HEK293 (cell line): ENCODE data around the gene TUBGCP6.

Experiments
- CTCF ChIA-PET: fragments of 350-600 bp; formaldehyde crosslinking; extraction: SDS; loops from one replicate; lab custom pipeline; 2021; ENCODE audit warnings: antibody characterized with exemption; lab: Yijun Ruan, JAX
- POLR2A ChIA-PET: fragments of 300-600 bp; formaldehyde crosslinking; extraction: SDS; loops from one replicate; lab custom pipeline; 2020; ENCODE audit warnings: antibody characterized with exemption, inconsistent platforms; lab: Yijun Ruan, JAX
- H3K27ac ChIP-seq: fragments of 200-500 bp; sonication (Bioruptor generic); 2 replicates; pipeline ENCODE4 v1.5.1; 2014; ENCODE audit warnings: low read depth, low read length, control low read depth, inconsistent platforms; ENCODE audit errors: extremely low read depth
- H3K36me3 ChIP-seq, 2 experiments: fragments of 200-500 bp in 1 of 2; sonication (Bioruptor generic) in 1 of 2; 1 replicate in 1 of 2; 2 replicates in 1 of 2; pipeline ENCODE4 v1.5.1; 2014 to 2017; ENCODE audit warnings: inconsistent platforms in 2 of 2, low read length in 2 of 2; ENCODE audit not compliant: control insufficient read depth in 2 of 2, insufficient read depth in 1 of 2
- H3K4me1 ChIP-seq: fragments of 200-500 bp; sonication (Bioruptor generic); 2 replicates; pipeline ENCODE4 v1.5.1; 2014; ENCODE audit warnings: mild to moderate bottlenecking, low read length, inconsistent platforms; ENCODE audit not compliant: control insufficient read depth, insufficient read depth
- H3K4me3 ChIP-seq: 2 replicates; pipeline ENCODE4 v1.5.1; 2011; ENCODE audit warnings: low read depth, mild to moderate bottlenecking, control low read depth, low read length, moderate library complexity
- H3K9me3 ChIP-seq: fragments of 200-500 bp; sonication (Bioruptor generic); 2 replicates; pipeline ENCODE4 v1.5.1; 2014; ENCODE audit warnings: low read depth, low read length, inconsistent platforms; ENCODE audit not compliant: control insufficient read depth, insufficient read depth
- BCL11B ChIP-seq: fragments of 450-650 bp; formaldehyde crosslinking; IDR thresholded peaks from 2 replicates; pipeline ENCODE4 v1.5.1; 2016; ENCODE audit warnings: low read depth, missing biosample characterization, missing genetic modification characterization
- HOXC10 ChIP-seq: sonication (generic); formaldehyde crosslinking; IDR thresholded peaks from 2 replicates; pipeline ENCODE4 v1.8.1; 2023; ENCODE audit warnings: mild to moderate bottlenecking, missing genetic modification reagents
- MZF1 ChIP-seq: fragments of 450-650 bp; formaldehyde crosslinking; IDR thresholded peaks from 2 replicates; pipeline ENCODE4 v1.5.1; 2017; ENCODE audit warnings: missing biosample characterization, missing genetic modification characterization, borderline replicate concordance
- ZFP3 ChIP-seq: fragments of 450-650 bp; formaldehyde crosslinking; IDR thresholded peaks from 2 replicates; pipeline ENCODE4 v1.5.1; 2016; ENCODE audit warnings: low read depth, missing biosample characterization, missing genetic modification characterization
- ZNF132 ChIP-seq: fragments of 450-650 bp; formaldehyde crosslinking; IDR thresholded peaks from 2 replicates; pipeline ENCODE4 v1.5.1; 2017; ENCODE audit warnings: missing biosample characterization, missing genetic modification characterization, borderline replicate concordance
- ZNF146 ChIP-seq: fragments of 450-650 bp; formaldehyde crosslinking; IDR thresholded peaks from 2 replicates; pipeline ENCODE4 v1.5.1; 2016; ENCODE audit warnings: missing biosample characterization, missing genetic modification characterization
- ZNF16 ChIP-seq: fragments of 450-650 bp; formaldehyde crosslinking; IDR thresholded peaks from 2 replicates; pipeline ENCODE4 v1.5.1; 2016; ENCODE audit warnings: low read depth, missing biosample characterization, missing genetic modification characterization
- ZNF223 ChIP-seq: fragments of 450-650 bp; formaldehyde crosslinking; IDR thresholded peaks from 2 replicates; pipeline ENCODE4 v1.5.1; 2016; ENCODE audit warnings: missing biosample characterization, missing genetic modification characterization
- ZNF473 ChIP-seq: fragments of 450-650 bp; formaldehyde crosslinking; IDR thresholded peaks from 2 replicates; pipeline ENCODE4 v1.5.1; 2017; ENCODE audit warnings: missing biosample characterization, missing genetic modification characterization
- ZNF621 ChIP-seq: fragments of 450-650 bp; formaldehyde crosslinking; IDR thresholded peaks from 2 replicates; pipeline ENCODE4 v1.5.1; 2017; ENCODE audit warnings: missing biosample characterization, missing genetic modification characterization
- ZNF670 ChIP-seq: fragments of 450-650 bp; formaldehyde crosslinking; IDR thresholded peaks from 2 replicates; pipeline ENCODE4 v1.5.1; 2016; ENCODE audit warnings: missing biosample characterization, missing genetic modification characterization, low read depth
- TF ChIP-seq, protein P1 (sequence below): fragments of 450-650 bp; formaldehyde crosslinking; IDR thresholded peaks from 2 replicates; pipeline ENCODE4 v1.5.1; 2016; ENCODE audit warnings: missing biosample characterization, missing genetic modification characterization
- TF ChIP-seq, protein P2 (sequence below): fragments of 450-650 bp; formaldehyde crosslinking; IDR thresholded peaks from 2 replicates; pipeline ENCODE4 v1.5.1; 2017; ENCODE audit warnings: missing biosample characterization, missing genetic modification characterization
- TF ChIP-seq, protein P3 (sequence below): fragments of 450-650 bp; formaldehyde crosslinking; IDR thresholded peaks from 2 replicates; pipeline ENCODE4 v1.5.1; 2017; ENCODE audit warnings: missing biosample characterization, mild to moderate bottlenecking, missing genetic modification characterization, moderate library complexity
- TF ChIP-seq, protein P4 (sequence below): fragments of 450-650 bp; formaldehyde crosslinking; IDR thresholded peaks from 2 replicates; pipeline ENCODE4 v1.5.1; 2016; ENCODE audit warnings: missing biosample characterization, missing genetic modification characterization
- TF ChIP-seq, protein P5 (sequence below): fragments of 450-650 bp; formaldehyde crosslinking; IDR thresholded peaks from 2 replicates; pipeline ENCODE4 v1.5.1; 2017; ENCODE audit warnings: missing biosample characterization, missing genetic modification characterization
- TF ChIP-seq, protein P6 (sequence below): fragments of 450-650 bp; formaldehyde crosslinking; optimal IDR thresholded peaks from 2 replicates; pipeline ENCODE3; 2016; ENCODE audit warnings: missing biosample characterization, mild to moderate bottlenecking, missing genetic modification characterization

Gene TUBGCP6, protein sequence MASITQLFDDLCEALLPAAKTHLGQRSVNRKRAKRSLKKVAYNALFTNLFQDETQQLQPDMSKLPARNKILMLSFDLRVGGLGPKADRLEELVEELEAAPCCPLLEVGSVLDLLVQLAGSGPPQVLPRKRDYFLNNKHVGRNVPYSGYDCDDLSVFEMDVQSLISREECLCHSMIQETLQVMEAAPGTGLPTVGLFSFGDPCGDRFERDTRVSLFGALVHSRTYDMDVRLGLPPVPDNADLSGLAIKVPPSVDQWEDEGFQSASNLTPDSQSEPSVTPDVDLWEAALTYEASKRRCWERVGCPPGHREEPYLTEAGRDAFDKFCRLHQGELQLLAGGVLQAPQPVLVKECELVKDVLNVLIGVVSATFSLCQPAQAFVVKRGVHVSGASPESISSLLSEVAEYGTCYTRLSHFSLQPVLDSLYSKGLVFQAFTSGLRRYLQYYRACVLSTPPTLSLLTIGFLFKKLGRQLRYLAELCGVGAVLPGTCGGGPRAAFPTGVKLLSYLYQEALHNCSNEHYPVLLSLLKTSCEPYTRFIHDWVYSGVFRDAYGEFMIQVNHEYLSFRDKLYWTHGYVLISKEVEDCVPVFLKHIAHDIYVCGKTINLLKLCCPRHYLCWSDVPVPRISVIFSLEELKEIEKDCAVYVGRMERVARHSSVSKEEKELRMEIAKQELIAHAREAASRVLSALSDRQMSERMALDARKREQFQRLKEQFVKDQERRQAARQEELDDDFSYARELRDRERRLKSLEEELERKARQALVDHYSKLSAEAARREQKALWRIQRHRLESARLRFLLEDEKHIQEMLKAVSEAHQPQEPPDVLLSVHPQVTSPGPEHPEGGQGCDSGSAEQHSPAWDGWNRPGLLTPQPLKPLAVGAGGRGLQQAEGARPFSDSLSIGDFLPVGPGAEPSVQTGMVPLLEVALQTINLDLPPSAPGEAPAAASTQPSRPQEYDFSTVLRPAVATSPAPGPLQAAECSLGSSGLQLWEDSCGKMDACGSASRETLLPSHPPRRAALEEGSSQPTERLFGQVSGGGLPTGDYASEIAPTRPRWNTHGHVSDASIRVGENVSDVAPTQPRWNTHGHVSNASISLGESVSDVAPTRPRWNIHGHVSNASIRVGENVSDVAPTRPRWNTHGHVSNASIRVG (N-terminal part only)

DNA sequence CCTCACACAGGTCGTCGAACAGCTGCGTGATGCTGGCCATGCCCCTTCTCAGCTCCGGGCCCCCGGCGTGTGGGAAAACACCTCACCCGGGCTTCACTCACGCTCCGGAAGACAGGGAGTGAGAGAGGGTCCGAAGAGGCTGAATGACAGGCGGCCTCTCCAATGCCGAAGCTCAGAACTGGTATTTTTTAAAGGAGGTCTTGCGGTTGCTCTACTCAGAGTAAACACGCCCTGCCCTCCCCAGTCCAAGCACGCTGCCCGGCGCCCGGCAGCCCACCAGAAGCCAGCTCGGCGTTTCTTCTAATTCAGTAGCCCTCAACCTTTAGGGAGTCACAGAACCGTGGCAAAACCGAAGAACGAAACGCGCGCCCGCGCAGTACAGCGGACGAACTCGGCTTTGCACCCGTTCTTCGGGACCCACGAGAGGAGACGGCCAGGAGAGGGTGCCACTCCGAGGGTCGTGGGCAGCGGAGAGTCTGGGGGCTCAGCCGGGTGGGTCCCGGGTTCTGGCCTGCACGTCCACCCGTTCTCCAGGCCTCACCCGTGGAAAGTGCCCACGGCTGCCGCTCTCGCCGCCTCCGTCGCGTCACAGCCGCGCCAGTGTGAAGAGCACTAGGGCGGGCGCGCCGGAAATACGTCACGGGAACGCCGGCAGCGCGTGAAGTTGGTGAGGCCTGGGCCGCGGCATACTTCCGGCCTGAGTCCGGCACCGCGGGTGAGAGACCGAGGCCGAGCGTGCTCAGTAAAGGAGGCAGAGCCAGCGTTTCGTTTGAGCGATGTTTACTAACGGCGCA lies at the start of gene TUBGCP6:
TUBGCP6 (minus strand) TSS at position 604 of the 794 bp plus-strand sequence; CDS start at position 40, 564 bp downstream.
- H3K27ac ChIP-seq, result peak within 1 kb of the TSS; percentile 87
- H3K4me3 ChIP-seq, result peak within 1 kb of the TSS; percentile 97
- ChIA-PET POLR2A (interaction anchor here (0.6 to 2.2 kb wide), 14 partner anchors 11 to 382 kb away, joined by 3 to 7 read pairs (median 4); partner anchors contain the start of genes DENND6B, LMF2, NCAPH2 and PLXNB2), CTCF (interaction anchor here (0.7 to 2.0 kb wide), 5 partner anchors 12 to 97 kb away, joined by 3 to 13 read pairs (median 4); partner anchors contain the start of gene PLXNB2)
- peaks cover 14 to 51% of the 10 kb centered on the region in 2 experiments; a peak in 2 of 3 replicates for H3K36me3 ChIP-seq
- H3K4me1 ChIP-seq, result peaks cover 3% of the 10 kb centered on the region; the same call in 1 of the 2 replicates
- no peaks in the 10 kb centered on the region for H3K9me3 ChIP-seq
- TF ChIP-seq ZNF670 (tag by site-specific recombination) (no peak), MZF1 (tag by site-specific recombination) (no peak), ZNF16 (tag by site-specific recombination) (no peak), ZFP3 (no peak), BCL11B (0 out of 2 replicates have a peak, but pooled peaks have one; percentile 56), ZNF223 (tag by site-specific recombination) (no peak), ZNF473 (tag by site-specific recombination) (no peak), ZNF621 (no peak), HOXC10 (CRISPR knock-in tag) (no peak), ZNF132 (tag by site-specific recombination) (no peak), ZNF146 (no peak)
- TF ChIP-seq, protein P1, sequence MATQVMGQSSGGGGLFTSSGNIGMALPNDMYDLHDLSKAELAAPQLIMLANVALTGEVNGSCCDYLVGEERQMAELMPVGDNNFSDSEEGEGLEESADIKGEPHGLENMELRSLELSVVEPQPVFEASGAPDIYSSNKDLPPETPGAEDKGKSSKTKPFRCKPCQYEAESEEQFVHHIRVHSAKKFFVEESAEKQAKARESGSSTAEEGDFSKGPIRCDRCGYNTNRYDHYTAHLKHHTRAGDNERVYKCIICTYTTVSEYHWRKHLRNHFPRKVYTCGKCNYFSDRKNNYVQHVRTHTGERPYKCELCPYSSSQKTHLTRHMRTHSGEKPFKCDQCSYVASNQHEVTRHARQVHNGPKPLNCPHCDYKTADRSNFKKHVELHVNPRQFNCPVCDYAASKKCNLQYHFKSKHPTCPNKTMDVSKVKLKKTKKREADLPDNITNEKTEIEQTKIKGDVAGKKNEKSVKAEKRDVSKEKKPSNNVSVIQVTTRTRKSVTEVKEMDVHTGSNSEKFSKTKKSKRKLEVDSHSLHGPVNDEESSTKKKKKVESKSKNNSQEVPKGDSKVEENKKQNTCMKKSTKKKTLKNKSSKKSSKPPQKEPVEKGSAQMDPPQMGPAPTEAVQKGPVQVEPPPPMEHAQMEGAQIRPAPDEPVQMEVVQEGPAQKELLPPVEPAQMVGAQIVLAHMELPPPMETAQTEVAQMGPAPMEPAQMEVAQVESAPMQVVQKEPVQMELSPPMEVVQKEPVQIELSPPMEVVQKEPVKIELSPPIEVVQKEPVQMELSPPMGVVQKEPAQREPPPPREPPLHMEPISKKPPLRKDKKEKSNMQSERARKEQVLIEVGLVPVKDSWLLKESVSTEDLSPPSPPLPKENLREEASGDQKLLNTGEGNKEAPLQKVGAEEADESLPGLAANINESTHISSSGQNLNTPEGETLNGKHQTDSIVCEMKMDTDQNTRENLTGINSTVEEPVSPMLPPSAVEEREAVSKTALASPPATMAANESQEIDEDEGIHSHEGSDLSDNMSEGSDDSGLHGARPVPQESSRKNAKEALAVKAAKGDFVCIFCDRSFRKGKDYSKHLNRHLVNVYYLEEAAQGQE (tag by site-specific recombination), result no peak
- TF ChIP-seq, protein P2, sequence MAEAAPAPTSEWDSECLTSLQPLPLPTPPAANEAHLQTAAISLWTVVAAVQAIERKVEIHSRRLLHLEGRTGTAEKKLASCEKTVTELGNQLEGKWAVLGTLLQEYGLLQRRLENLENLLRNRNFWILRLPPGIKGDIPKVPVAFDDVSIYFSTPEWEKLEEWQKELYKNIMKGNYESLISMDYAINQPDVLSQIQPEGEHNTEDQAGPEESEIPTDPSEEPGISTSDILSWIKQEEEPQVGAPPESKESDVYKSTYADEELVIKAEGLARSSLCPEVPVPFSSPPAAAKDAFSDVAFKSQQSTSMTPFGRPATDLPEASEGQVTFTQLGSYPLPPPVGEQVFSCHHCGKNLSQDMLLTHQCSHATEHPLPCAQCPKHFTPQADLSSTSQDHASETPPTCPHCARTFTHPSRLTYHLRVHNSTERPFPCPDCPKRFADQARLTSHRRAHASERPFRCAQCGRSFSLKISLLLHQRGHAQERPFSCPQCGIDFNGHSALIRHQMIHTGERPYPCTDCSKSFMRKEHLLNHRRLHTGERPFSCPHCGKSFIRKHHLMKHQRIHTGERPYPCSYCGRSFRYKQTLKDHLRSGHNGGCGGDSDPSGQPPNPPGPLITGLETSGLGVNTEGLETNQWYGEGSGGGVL (tag by site-specific recombination), result no peak
- TF ChIP-seq, protein P3, sequence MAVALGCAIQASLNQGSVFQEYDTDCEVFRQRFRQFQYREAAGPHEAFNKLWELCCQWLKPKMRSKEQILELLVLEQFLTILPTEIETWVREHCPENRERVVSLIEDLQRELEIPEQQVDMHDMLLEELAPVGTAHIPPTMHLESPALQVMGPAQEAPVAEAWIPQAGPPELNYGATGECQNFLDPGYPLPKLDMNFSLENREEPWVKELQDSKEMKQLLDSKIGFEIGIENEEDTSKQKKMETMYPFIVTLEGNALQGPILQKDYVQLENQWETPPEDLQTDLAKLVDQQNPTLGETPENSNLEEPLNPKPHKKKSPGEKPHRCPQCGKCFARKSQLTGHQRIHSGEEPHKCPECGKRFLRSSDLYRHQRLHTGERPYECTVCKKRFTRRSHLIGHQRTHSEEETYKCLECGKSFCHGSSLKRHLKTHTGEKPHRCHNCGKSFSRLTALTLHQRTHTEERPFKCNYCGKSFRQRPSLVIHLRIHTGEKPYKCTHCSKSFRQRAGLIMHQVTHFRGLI (tag by site-specific recombination), result no peak
- TF ChIP-seq, protein P4, sequence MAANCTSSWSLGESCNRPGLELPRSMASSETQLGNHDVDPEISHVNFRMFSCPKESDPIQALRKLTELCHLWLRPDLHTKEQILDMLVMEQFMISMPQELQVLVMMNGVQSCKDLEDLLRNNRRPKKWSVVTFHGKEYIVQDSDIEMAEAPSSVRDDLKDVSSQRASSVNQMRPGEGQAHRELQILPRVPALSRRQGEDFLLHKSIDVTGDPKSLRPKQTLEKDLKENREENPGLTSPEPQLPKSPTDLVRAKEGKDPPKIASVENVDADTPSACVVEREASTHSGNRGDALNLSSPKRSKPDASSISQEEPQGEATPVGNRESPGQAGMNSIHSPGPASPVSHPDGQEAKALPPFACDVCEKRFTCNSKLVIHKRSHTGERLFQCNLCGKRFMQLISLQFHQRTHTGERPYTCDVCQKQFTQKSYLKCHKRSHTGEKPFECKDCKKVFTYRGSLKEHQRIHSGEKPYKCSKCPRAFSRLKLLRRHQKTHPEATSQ, result no peak
- TF ChIP-seq, protein P5, sequence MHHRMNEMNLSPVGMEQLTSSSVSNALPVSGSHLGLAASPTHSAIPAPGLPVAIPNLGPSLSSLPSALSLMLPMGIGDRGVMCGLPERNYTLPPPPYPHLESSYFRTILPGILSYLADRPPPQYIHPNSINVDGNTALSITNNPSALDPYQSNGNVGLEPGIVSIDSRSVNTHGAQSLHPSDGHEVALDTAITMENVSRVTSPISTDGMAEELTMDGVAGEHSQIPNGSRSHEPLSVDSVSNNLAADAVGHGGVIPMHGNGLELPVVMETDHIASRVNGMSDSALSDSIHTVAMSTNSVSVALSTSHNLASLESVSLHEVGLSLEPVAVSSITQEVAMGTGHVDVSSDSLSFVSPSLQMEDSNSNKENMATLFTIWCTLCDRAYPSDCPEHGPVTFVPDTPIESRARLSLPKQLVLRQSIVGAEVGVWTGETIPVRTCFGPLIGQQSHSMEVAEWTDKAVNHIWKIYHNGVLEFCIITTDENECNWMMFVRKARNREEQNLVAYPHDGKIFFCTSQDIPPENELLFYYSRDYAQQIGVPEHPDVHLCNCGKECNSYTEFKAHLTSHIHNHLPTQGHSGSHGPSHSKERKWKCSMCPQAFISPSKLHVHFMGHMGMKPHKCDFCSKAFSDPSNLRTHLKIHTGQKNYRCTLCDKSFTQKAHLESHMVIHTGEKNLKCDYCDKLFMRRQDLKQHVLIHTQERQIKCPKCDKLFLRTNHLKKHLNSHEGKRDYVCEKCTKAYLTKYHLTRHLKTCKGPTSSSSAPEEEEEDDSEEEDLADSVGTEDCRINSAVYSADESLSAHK, result peak; percentile 32; the same call in 1 of the 2 replicates
- TF ChIP-seq, protein P6, sequence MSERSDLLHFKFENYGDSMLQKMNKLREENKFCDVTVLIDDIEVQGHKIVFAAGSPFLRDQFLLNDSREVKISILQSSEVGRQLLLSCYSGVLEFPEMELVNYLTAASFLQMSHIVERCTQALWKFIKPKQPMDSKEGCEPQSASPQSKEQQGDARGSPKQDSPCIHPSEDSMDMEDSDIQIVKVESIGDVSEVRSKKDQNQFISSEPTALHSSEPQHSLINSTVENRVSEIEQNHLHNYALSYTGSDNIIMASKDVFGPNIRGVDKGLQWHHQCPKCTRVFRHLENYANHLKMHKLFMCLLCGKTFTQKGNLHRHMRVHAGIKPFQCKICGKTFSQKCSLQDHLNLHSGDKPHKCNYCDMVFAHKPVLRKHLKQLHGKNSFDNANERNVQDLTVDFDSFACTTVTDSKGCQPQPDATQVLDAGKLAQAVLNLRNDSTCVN (tag by site-specific recombination), result peak; percentile 94
